HG02571 (cell line): ENCODE measurements around the gene NCAPG2.
A peak's percentile ranks its signal among the peaks of the same experiment; 100 is the strongest.
"Not testable (repeated sequence)": the region's sequence is repeated elsewhere in the genome, so short reads cannot be mapped to it uniquely, and the experiment has no call there.

ENCODE experiments used
- ATAC-seq: cut with Tn5 transposase; IDR thresholded peaks from one replicate; pipeline ENCODE4 v1.9.1; 2021; ENCODE audit warnings: mild to moderate bottlenecking, moderate library complexity; ENCODE audit not compliant: unreplicated experiment

NCAPG2 gene

GRCh38 chr7:158676171-158676840, 28.3 kb downstream of the NCAPG2 start:
- ATAC-seq = no peak

GRCh38 chr7:158672975-158673374, 31.6 kb downstream of the NCAPG2 start:
- no peak for ATAC-seq

- not testable (repeated sequence) for ATAC-seq
Measured at GRCh38 chr7:158668086-158668485, 36.5 kb downstream of the NCAPG2 start.

GRCh38 chr7:158666966-158667678, 37.5 kb downstream of the NCAPG2 start:
- not testable (repeated sequence) for ATAC-seq

GRCh38 chr7:158666401-158666800, 38.2 kb downstream of the NCAPG2 start:
- no peak for ATAC-seq

GRCh38 chr7:158664406-158664805, 40.2 kb downstream of the NCAPG2 start:
- no peak for ATAC-seq

- ATAC-seq = no peak
Measured at GRCh38 chr7:158663428-158663741, 41.2 kb downstream of the NCAPG2 start.

- ATAC-seq = no peak
Measured at GRCh38 chr7:158662610-158663427, 41.8 kb downstream of the NCAPG2 start.

GRCh38 chr7:158658475-158658874, 46.1 kb downstream of the NCAPG2 start:
- ATAC-seq = no peak

GRCh38 chr7:158657189-158657746, 47.3 kb downstream of the NCAPG2 start:
- ATAC-seq = peak; percentile 43

GRCh38 chr7:158655931-158656441, 48.6 kb downstream of the NCAPG2 start:
- peak; percentile 94 for ATAC-seq

GRCh38 chr7:158655507-158655906, 49.1 kb downstream of the NCAPG2 start:
- ATAC-seq = no peak

- no peak for ATAC-seq
Measured at GRCh38 chr7:158651968-158652565, 52.5 kb downstream of the NCAPG2 start.

- no peak for ATAC-seq
Measured at GRCh38 chr7:158650821-158651225, 53.8 kb downstream of the NCAPG2 start.

- ATAC-seq = no peak
Measured at GRCh38 chr7:158649279-158649678, 55.3 kb downstream of the NCAPG2 start.

GRCh38 chr7:158648787-158649186, 55.8 kb downstream of the NCAPG2 start:
- ATAC-seq = no peak

- ATAC-seq = no peak
Measured at GRCh38 chr7:158648168-158648567, 56.4 kb downstream of the NCAPG2 start.

- ATAC-seq = no peak
Measured at GRCh38 chr7:158647475-158647792, 57.2 kb downstream of the NCAPG2 start.

GRCh38 chr7:158646766-158647474, 57.7 kb downstream of the NCAPG2 start:
- no peak for ATAC-seq

GRCh38 chr7:158645842-158646241, 58.8 kb downstream of the NCAPG2 start:
- no peak for ATAC-seq
